IPS DF 6.9 (cell line): ENCODE data around the gene MAST4.

Experiments
- DNase-seq: peaks from one replicate; pipeline ENCODE4 v3.0.0-alpha.2; 2013; ENCODE audit warnings: low read depth, low spot score
- H3K27ac ChIP-seq: one replicate; pipeline ENCODE4 v1.5.1; 2013; ENCODE audit warnings: low read length, control low read depth
- H3K27me3 ChIP-seq: 2 replicates; pipeline ENCODE4 v1.6.1; 2013; ENCODE audit warnings: mild to moderate bottlenecking, low read length; ENCODE audit not compliant: control insufficient read depth, insufficient read depth
- H3K36me3 ChIP-seq: 2 replicates; pipeline ENCODE4 v1.6.1; 2013; ENCODE audit warnings: low read length; ENCODE audit not compliant: control insufficient read depth, insufficient read depth
- H3K4me1 ChIP-seq: 2 replicates; pipeline ENCODE4 v1.6.1; 2013; ENCODE audit warnings: low read length; ENCODE audit not compliant: control insufficient read depth, insufficient read depth
- H3K4me3 ChIP-seq: 2 replicates; pipeline ENCODE4 v1.5.1; 2013; ENCODE audit warnings: mild to moderate bottlenecking, low read length
- H3K9me3 ChIP-seq: 2 replicates; pipeline ENCODE4 v1.6.1; 2013; ENCODE audit warnings: low read length, inconsistent platforms; ENCODE audit not compliant: control insufficient read depth, insufficient read depth
- WGBS: extraction: QIAGEN DNeasy Blood & Tissue Kit; methylation state at CpG from one replicate; pipeline ENCODE4 v1.1.7; 2013; ENCODE audit warnings: mixed read lengths, missing lambda C conversion rate; ENCODE audit not compliant: insufficient read length, insufficient coverage; 5-methylcytosine and 5-hydroxymethylcytosine counted together

The MAST4 gene

DNA sequence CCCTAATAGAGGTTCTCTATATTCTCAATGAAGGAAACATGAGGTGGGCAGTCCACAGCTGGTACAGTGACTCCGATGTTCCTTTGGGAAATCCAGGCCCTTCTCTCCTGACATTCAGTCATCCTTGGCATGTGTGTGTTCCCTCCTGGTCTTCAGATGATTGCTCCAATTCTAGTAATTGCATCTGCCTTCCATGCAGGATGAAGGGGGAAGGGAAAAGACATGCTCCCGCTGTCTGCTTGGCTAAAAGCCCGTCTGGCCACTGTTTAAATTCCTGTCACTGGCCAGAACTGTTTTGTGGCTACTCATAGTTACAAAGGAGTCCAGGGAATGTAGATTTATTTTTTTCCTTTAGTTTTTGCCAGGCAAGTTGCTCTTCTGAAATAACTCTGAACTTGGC is 65.0 kb downstream of the MAST4 start:
- WGBS, result no CpG with 5 or more reads among the region's 3 CpGs
- DNase-seq, result no peak

DNA sequence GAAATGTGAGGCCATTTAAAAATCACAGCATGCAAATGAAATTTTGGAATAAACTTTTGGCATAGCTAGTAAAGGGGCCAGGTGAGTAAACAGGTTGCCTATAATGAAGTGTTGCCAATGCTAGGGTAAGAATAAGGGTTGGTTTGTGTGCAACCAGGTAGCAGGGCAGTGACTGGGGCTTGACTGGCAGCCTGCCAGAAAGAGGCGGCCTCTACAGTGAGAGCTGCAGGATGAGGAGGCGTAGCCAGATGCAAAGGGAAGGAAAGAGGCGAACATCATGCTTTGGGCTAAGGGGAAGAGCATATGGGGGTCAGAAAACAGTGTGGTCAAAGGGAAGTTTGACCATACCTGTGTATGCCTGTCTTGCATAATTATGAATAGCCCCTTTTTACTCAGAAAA is 70.6 kb downstream of the MAST4 start:
- H3K9me3 ChIP-seq, result no peaks in the 10 kb centered on the region
- no peak overlapping the region for H3K27ac ChIP-seq
- no peak for DNase-seq
- H3K4me1 ChIP-seq, result no peaks in the 10 kb centered on the region
- H3K36me3 ChIP-seq, result no peaks in the 10 kb centered on the region
- H3K4me3 ChIP-seq, result no peak overlapping the region
- WGBS, result no CpG with 5 or more reads among the region's 3 CpGs
- no peaks in the 10 kb centered on the region for H3K27me3 ChIP-seq

More for the DNA sequence above, 65.0 kb downstream of the MAST4 start:
- no peak overlapping the region for H3K27ac ChIP-seq
- H3K4me1 ChIP-seq, result 0 out of 2 replicates have a peak, but pooled peaks cover 2% of the 10 kb centered on the region
- H3K4me3 ChIP-seq, result no peak overlapping the region
- no peaks in the 10 kb centered on the region for H3K36me3 ChIP-seq
- no peaks in the 10 kb centered on the region for H3K9me3 ChIP-seq
- H3K27me3 ChIP-seq, result no peaks in the 10 kb centered on the region

GRCh38 chr5:66669086-66669861 is 73.1 kb downstream of the MAST4 start:
- no peak for DNase-seq
- no peak overlapping the region for H3K27ac ChIP-seq
- WGBS, result no CpG with 5 or more reads among the region's 5 CpGs
- no peak overlapping the region for H3K4me3 ChIP-seq
- no peaks in the 10 kb centered on the region for H3K4me1 ChIP-seq
- H3K9me3 ChIP-seq, result no peaks in the 10 kb centered on the region
- H3K27me3 ChIP-seq, result no peaks in the 10 kb centered on the region
- H3K36me3 ChIP-seq, result no peaks in the 10 kb centered on the region

DNA sequence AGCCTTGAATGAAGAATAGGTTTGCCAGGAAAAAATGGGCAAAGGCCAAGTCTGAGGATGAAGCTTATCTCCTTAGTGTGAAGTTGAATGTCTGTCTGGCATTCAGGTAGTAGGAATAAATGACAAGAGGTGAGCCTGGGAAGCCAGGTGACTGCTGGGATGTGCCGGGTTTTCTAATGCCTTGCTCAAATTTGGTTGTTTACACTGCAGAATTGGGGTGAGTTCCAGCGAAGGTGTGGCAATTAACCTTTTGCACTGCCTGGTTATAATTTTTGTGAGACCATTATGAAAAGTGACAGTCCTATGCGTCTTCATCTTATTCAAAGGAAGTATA is 73.6 kb downstream of the MAST4 start:
- no peak for DNase-seq
- H3K4me1 ChIP-seq, result no peaks in the 10 kb centered on the region
- no CpG with 5 or more reads among the region's 3 CpGs for WGBS
- no peaks in the 10 kb centered on the region for H3K36me3 ChIP-seq
- H3K9me3 ChIP-seq, result no peaks in the 10 kb centered on the region
- H3K4me3 ChIP-seq, result no peak overlapping the region
- H3K27ac ChIP-seq, result no peak overlapping the region
- H3K27me3 ChIP-seq, result no peaks in the 10 kb centered on the region

DNA sequence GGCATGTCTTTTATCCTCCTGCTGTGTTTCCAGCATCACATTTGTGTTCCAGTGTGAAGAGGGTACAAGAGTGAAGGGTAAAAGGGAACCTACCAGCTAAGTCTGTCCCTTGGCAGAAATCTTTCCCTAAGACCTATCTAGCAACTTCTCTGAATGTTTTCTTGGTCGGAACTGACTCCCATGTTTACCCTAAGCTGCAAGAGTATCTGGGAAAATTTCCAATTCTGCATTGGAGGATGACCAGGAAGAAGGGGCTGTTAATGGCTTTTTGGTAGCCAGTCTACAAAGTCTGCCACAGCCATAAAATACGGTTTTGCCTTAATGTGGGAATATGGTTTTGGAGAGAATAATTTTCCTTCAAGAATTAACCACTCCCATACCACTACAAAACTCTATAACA is 75.1 kb downstream of the MAST4 start:
- no peaks in the 10 kb centered on the region for H3K27me3 ChIP-seq
- no peaks in the 10 kb centered on the region for H3K4me1 ChIP-seq
- H3K4me3 ChIP-seq, result no peak overlapping the region
- no CpG with 5 or more reads among the region's 2 CpGs for WGBS
- no peaks in the 10 kb centered on the region for H3K36me3 ChIP-seq
- no peak overlapping the region for H3K27ac ChIP-seq
- no peaks in the 10 kb centered on the region for H3K9me3 ChIP-seq
- no peak for DNase-seq

- H3K27ac ChIP-seq, result no peak overlapping the region
- no peaks in the 10 kb centered on the region for H3K27me3 ChIP-seq
- no peak for DNase-seq
- H3K36me3 ChIP-seq, result no peaks in the 10 kb centered on the region
- H3K4me3 ChIP-seq, result no peak overlapping the region
- H3K4me1 ChIP-seq, result no peaks in the 10 kb centered on the region
- H3K9me3 ChIP-seq, result no peaks in the 10 kb centered on the region
- whole genome bisulfite sequencing, result no CpG with 5 or more reads among the region's 5 CpGs
Measured at GRCh38 chr5:66674802-66675201, 78.6 kb downstream of the MAST4 start.

DNA sequence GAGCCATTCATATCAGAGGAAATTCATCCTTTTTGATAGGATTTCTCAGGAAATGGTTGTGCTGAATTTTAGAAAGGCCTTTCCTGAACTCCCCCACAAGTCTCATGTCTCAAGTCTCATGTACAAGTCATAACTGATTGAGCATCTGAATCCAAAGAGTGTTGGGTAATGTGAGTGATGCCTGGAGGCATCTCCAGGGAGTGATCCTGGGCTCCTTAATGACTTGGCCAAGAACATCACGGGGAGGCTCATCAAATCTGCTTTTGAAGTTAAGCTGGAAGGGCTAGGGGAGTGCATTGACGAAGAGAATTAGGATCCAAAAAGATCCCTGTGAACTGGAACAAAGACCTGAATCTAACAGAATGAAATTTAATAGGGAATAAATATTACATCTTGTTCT is 79.2 kb downstream of the MAST4 start:
- H3K4me3 ChIP-seq, result no peak overlapping the region
- H3K27ac ChIP-seq, result no peak overlapping the region
- no peaks in the 10 kb centered on the region for H3K9me3 ChIP-seq
- no CpG with 5 or more reads among the region's 2 CpGs for WGBS
- H3K36me3 ChIP-seq, result no peaks in the 10 kb centered on the region
- H3K27me3 ChIP-seq, result no peaks in the 10 kb centered on the region
- no peaks in the 10 kb centered on the region for H3K4me1 ChIP-seq
- no peak for DNase-seq

GRCh38 chr5:66680221-66680620 is 84.0 kb downstream of the MAST4 start:
- no peaks in the 10 kb centered on the region for H3K36me3 ChIP-seq
- H3K9me3 ChIP-seq, result no peaks in the 10 kb centered on the region; the same call in 1 of the 2 replicates
- no CpG with 5 or more reads among the region's 3 CpGs for WGBS
- no peaks in the 10 kb centered on the region for H3K27me3 ChIP-seq
- H3K4me1 ChIP-seq, result peaks cover 2% of the 10 kb centered on the region; the same call in 1 of the 2 replicates
- DNase-seq, result no peak
- no peak overlapping the region for H3K27ac ChIP-seq
- no peak overlapping the region for H3K4me3 ChIP-seq

GRCh38 chr5:66680804-66681203 is 84.6 kb downstream of the MAST4 start:
- H3K27me3 ChIP-seq, result no peaks in the 10 kb centered on the region
- no CpG with 5 or more reads among the region's 3 CpGs for WGBS
- no peaks in the 10 kb centered on the region for H3K36me3 ChIP-seq
- no peaks in the 10 kb centered on the region; the same call in 1 of the 2 replicates for H3K9me3 ChIP-seq
- no peak for DNase-seq
- H3K27ac ChIP-seq, result no peak overlapping the region
- no peak overlapping the region for H3K4me3 ChIP-seq
- H3K4me1 ChIP-seq, result peaks cover 2% of the 10 kb centered on the region; the same call in 1 of the 2 replicates

DNA sequence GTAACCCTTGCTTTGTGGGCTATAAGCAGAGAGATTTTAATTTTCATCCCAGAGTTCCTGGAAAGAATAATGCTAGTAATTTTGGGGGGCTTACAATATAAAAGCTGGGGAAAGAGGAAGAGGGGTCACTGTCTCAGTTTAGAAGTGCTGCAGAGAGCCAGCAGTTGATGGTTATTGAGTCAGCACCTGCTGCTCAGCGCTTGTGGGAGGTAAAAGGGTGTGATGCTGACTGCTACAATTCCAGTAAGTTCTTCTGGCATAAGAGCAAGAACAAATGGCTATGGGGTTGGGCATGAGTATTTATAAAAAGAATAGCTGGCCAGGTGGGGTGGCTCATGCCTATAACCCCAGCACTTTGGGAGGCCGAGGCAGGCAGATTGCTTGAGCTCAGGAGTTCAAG is 88.5 kb downstream of the MAST4 start:
- no CpG with 5 or more reads among the region's 2 CpGs for WGBS
- Histone ChIP-seq H3K4me1 (peaks cover 2% of the 10 kb centered on the region; the same call in 1 of the 2 replicates), H3K36me3 (no peaks in the 10 kb centered on the region), H3K27ac (no peak overlapping the region), H3K4me3 (no peak overlapping the region), H3K9me3 (no peaks in the 10 kb centered on the region; the same call in 1 of the 2 replicates), H3K27me3 (no peaks in the 10 kb centered on the region)
- no peak for DNase-seq
